ENCODE measurements around the gene DCLK2. TPM values are rescaled to one million over a fixed set of nuclear protein-coding genes. Genes with fewer than 3 reads are reported as not detected.

The DCLK2 gene
- total and polyA plus RNA-seq, 2 of the 8 experiments (the other 6 are each of a cell fraction or from before 2014, with no cell fraction given) = 0.32 to 0.37 TPM

GRCh38 chr4:150256225-150256620 is 178.0 kb downstream of the DCLK2 start (continued):
- TF ChIP-seq CHD7 (IDR thresholded peaks at IDR 0.05; ENCODE audit: insufficient replicate concordance, low read length) = no peak
